Measurements from ENCODE around the gene NOX5. TPM values are rescaled to one million over a fixed set of nuclear protein-coding genes. Genes with fewer than 3 reads are reported as not detected.

The NOX5 gene
- total RNA-seq, 1 donor from 2014 or later = not detected

GRCh38 chr15:69037977-69038376 is 23.5 kb downstream of the NOX5 start:
- ATAC-seq (no peak), DNase-seq (no peak)
- intact Hi-C loops (cut with micrococcal nuclease) = no loop called here

GRCh38 chr15:69038508-69038907 is 24.0 kb downstream of the NOX5 start:
- ATAC-seq (no peak), DNase-seq (no peak)
- intact Hi-C loops (cut with micrococcal nuclease) = no loop called here

GRCh38 chr15:69039516-69040225 is 25.2 kb downstream of the NOX5 start:
- DNase-seq (no peak), ATAC-seq (no peak)
- intact Hi-C loops (cut with micrococcal nuclease) = no loop called here

GRCh38 chr15:69042531-69042930 is 28.0 kb downstream of the NOX5 start:
- ATAC-seq (no peak), DNase-seq (no peak)

GRCh38 chr15:69045802-69046201 is 31.3 kb downstream of the NOX5 start:
- ATAC-seq (peak; percentile 33), DNase-seq (no peak)
- intact Hi-C loops (cut with micrococcal nuclease) = no loop called here

More at GRCh38 chr15:69042531-69042930, 28.0 kb downstream of the NOX5 start:
- intact Hi-C loops (cut with micrococcal nuclease) = no loop called here

- intact Hi-C loops (cut with micrococcal nuclease) = no loop called here
- ATAC-seq (no peak), DNase-seq (no peak)
Measured at GRCh38 chr15:69046781-69047180, 32.3 kb downstream of the NOX5 start.

GRCh38 chr15:69049976-69050375 is 35.5 kb downstream of the NOX5 start:
- DNase-seq = no peak
- ATAC-seq = no peak
- intact Hi-C loops (cut with micrococcal nuclease) = no loop called here

- DNase-seq = no peak
- no peak for ATAC-seq
- intact Hi-C loops (cut with micrococcal nuclease) = loop anchor here (5.0 kb wide), 1 partner anchor 212 kb away; no protein-coding TSS in a partner anchor
Measured at GRCh38 chr15:69055251-69055650, 40.8 kb downstream of the NOX5 start.

- ATAC-seq (no peak), DNase-seq (no peak)
- intact Hi-C loops (cut with micrococcal nuclease) = loop anchor here (5.0 kb wide), 1 partner anchor 211 kb away; no protein-coding TSS in a partner anchor
Measured at GRCh38 chr15:69056365-69056764, 41.9 kb downstream of the NOX5 start.

GRCh38 chr15:69058830-69059556 is 44.5 kb downstream of the NOX5 start:
- peak; percentile 93 for DNase-seq
- intact Hi-C loops (cut with micrococcal nuclease) = loop anchor here (5.0 kb wide), 1 partner anchor 208 kb away; no protein-coding TSS in a partner anchor
- ATAC-seq = peak; percentile 86

GRCh38 chr15:69059557-69059943 is 45.1 kb downstream of the NOX5 start:
- ATAC-seq (peak; percentile 20), DNase-seq (no peak)
- intact Hi-C loops (cut with micrococcal nuclease) = loop anchor here (5.0 kb wide), 1 partner anchor 208 kb away; no protein-coding TSS in a partner anchor

- ATAC-seq (peak; percentile 95), DNase-seq (peak; percentile 74)
- intact Hi-C loops (cut with micrococcal nuclease) = loop anchor here (5.0 to 10.0 kb wide), 2 partner anchors 165 to 337 kb away; no protein-coding TSS in a partner anchor
Measured at GRCh38 chr15:69060041-69060481, 45.6 kb downstream of the NOX5 start.

- intact Hi-C loops (cut with micrococcal nuclease) = loop anchor here (5.0 to 10.0 kb wide), 2 partner anchors 164 to 337 kb away; no protein-coding TSS in a partner anchor
- DNase-seq = no peak
- no peak for ATAC-seq
Measured at GRCh38 chr15:69060744-69061143, 46.2 kb downstream of the NOX5 start.

- no peak for DNase-seq
- intact Hi-C loops (cut with micrococcal nuclease) = loop anchor here (5.0 to 10.0 kb wide), 2 partner anchors 163 to 336 kb away; no protein-coding TSS in a partner anchor
- no peak for ATAC-seq
Measured at GRCh38 chr15:69061414-69061842, 46.9 kb downstream of the NOX5 start.

GRCh38 chr15:69064649-69065048 is 50.2 kb downstream of the NOX5 start:
- no peak for ATAC-seq

GRCh38 chr15:69066007-69066995 is 51.8 kb downstream of the NOX5 start:
- DNase-seq (no peak), ATAC-seq (no peak)
- intact Hi-C loops (cut with micrococcal nuclease) = loop anchor here (10.0 kb wide), 1 partner anchor 158 kb away; no protein-coding TSS in a partner anchor

More at GRCh38 chr15:69064649-69065048, 50.2 kb downstream of the NOX5 start:
- intact Hi-C loops (cut with micrococcal nuclease) = loop anchor here (5.0 to 10.0 kb wide), 2 partner anchors 160 to 333 kb away; no protein-coding TSS in a partner anchor
- no peak for DNase-seq

- DNase-seq = no peak
- no peak for ATAC-seq
- intact Hi-C loops (cut with micrococcal nuclease) = loop anchor here (10.0 kb wide), 1 partner anchor 158 kb away; no protein-coding TSS in a partner anchor
Measured at GRCh38 chr15:69067296-69067695, 52.8 kb downstream of the NOX5 start.

GRCh38 chr15:69068157-69068556 is 53.7 kb downstream of the NOX5 start:
- no peak for DNase-seq
- ATAC-seq = no peak
- intact Hi-C loops (cut with micrococcal nuclease) = loop anchor here (10.0 kb wide), 1 partner anchor 157 kb away; no protein-coding TSS in a partner anchor
